OCI-LY1 (cell line): ENCODE data around the gene AK5.

Experiments
- H2AFZ ChIP-seq: fragments of 200-600 bp; sonication (generic), shearing (Covaris generic); 2 replicates; pipeline ENCODE4 v1.6.0; 2014; ENCODE audit warnings: antibody characterized with exemption, mild to moderate bottlenecking, low read length
- H3F3A ChIP-seq: fragments of 200-600 bp; sonication (generic), shearing (Covaris generic); 2 replicates; pipeline ENCODE4 v1.6.0; 2014; ENCODE audit warnings: mild to moderate bottlenecking, antibody characterized with exemption, low read length, moderate library complexity; ENCODE audit not compliant: insufficient read depth
- H3K27ac ChIP-seq: fragments of 200-600 bp; sonication (generic); 2 replicates; pipeline ENCODE4 v1.5.1; 2014; ENCODE audit warnings: low read length, mixed run types, mild to moderate bottlenecking, low read depth; ENCODE audit not compliant: poor library complexity, severe bottlenecking
- H3K27me3 ChIP-seq: fragments of 200-600 bp; sonication (generic); 2 replicates; pipeline ENCODE4 v1.6.0; 2014; ENCODE audit warnings: antibody characterized with exemption, mild to moderate bottlenecking, low read length, moderate library complexity; ENCODE audit not compliant: insufficient read depth
- H3K36me3 ChIP-seq: fragments of 200-600 bp; sonication (generic); 2 replicates; pipeline ENCODE4 v1.6.1; 2014; ENCODE audit warnings: mild to moderate bottlenecking, antibody characterized with exemption, low read length, moderate library complexity, mixed read lengths; ENCODE audit not compliant: insufficient read depth
- H3K4me1 ChIP-seq: fragments of 200-600 bp; sonication (generic); 2 replicates; pipeline ENCODE4 v1.5.1; 2014; ENCODE audit warnings: mild to moderate bottlenecking, low read length, moderate library complexity; ENCODE audit not compliant: insufficient read depth, severe bottlenecking
- H3K4me2 ChIP-seq: fragments of 200-600 bp; sonication (generic), shearing (Covaris generic); 2 replicates; pipeline ENCODE4 v1.6.1; 2014; ENCODE audit warnings: low read length
- H3K4me3 ChIP-seq: fragments of 200-600 bp; sonication (generic); 2 replicates; pipeline ENCODE4 v1.5.1; 2014; ENCODE audit warnings: low read length, low read depth, mild to moderate bottlenecking, mixed read lengths; ENCODE audit not compliant: poor library complexity, severe bottlenecking
- H3K79me2 ChIP-seq: fragments of 200-600 bp; shearing (Covaris generic); 2 replicates; pipeline ENCODE4 v1.6.1; 2016; ENCODE audit warnings: mixed run types, low read length, mixed read lengths; ENCODE audit not compliant: insufficient read depth
- H3K9ac ChIP-seq: fragments of 200-600 bp; sonication (generic), shearing (Covaris generic); 2 replicates; pipeline ENCODE4 v1.6.1; 2014; ENCODE audit warnings: mild to moderate bottlenecking, low read length, mixed read lengths
- H3K9me2 ChIP-seq: fragments of 200-600 bp; sonication (generic), shearing (Covaris generic); 2 replicates; pipeline ENCODE4 v1.6.1; 2014; ENCODE audit warnings: low read depth, mild to moderate bottlenecking, low read length, mixed read lengths
- H3K9me3 ChIP-seq: fragments of 200-600 bp; shearing (Covaris generic); 2 replicates; pipeline ENCODE4 v1.6.1; 2014; ENCODE audit warnings: low read length, mixed read lengths
- H4K20me1 ChIP-seq: fragments of 200-600 bp; sonication (generic), shearing (Covaris generic); 2 replicates; pipeline ENCODE4 v1.6.0; 2016; ENCODE audit warnings: mild to moderate bottlenecking, low read length; ENCODE audit not compliant: insufficient read depth
- EZH2 ChIP-seq: fragments of 200-600 bp; sonication (generic), shearing (Covaris generic); IDR thresholded peaks from 2 replicates; pipeline ENCODE4 v1.8.0; 2017; ENCODE audit warnings: borderline replicate concordance, mixed run types, mild to moderate bottlenecking, antibody characterized with exemption, low read length, moderate library complexity, mixed read lengths
- TF ChIP-seq, protein P1 (sequence below): fragments of 200-600 bp; sonication (generic), shearing (Covaris generic); IDR thresholded peaks from 2 replicates; pipeline ENCODE4 v1.5.1; 2017; ENCODE audit warnings: mild to moderate bottlenecking, antibody characterized with exemption, low read length, moderate library complexity, mixed read lengths

The AK5 gene

DNA sequence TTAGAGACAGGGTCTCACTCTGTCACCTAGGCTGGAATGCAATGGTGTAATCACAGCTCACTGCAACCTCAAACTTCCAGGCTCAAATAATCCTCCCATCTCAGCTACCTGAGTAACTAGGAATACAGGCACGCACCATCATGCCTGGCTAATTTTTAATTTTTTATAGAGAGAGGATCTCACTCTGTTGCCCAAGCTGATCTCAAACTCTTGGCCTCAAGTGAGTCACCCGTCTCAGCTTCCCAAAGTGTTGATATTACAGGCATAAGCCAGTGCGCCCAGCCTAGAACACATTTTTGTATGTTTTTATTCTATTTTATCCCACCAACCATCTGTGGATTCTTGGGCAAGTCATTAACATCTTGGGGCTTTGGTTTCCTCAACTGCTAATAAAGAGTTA lies 100.5 kb downstream of the AK5 start:
- Histone ChIP-seq H3K4me1 (no peaks in the 10 kb centered on the region), H3K27me3 (no peaks in the 10 kb centered on the region), H4K20me1 (no peaks in the 10 kb centered on the region), H3K79me2 (no peaks in the 10 kb centered on the region), H3K27ac (no peak overlapping the region), H3K4me3 (no peak overlapping the region), H3K9me2 (no peaks in the 10 kb centered on the region), H3K36me3 (no peaks in the 10 kb centered on the region), H3K9ac (no peak overlapping the region), H3F3A (no peaks in the 10 kb centered on the region), H3K4me2 (no peak overlapping the region), H2AFZ (no peak overlapping the region), H3K9me3 (no peaks in the 10 kb centered on the region)
- TF ChIP-seq, protein P1, sequence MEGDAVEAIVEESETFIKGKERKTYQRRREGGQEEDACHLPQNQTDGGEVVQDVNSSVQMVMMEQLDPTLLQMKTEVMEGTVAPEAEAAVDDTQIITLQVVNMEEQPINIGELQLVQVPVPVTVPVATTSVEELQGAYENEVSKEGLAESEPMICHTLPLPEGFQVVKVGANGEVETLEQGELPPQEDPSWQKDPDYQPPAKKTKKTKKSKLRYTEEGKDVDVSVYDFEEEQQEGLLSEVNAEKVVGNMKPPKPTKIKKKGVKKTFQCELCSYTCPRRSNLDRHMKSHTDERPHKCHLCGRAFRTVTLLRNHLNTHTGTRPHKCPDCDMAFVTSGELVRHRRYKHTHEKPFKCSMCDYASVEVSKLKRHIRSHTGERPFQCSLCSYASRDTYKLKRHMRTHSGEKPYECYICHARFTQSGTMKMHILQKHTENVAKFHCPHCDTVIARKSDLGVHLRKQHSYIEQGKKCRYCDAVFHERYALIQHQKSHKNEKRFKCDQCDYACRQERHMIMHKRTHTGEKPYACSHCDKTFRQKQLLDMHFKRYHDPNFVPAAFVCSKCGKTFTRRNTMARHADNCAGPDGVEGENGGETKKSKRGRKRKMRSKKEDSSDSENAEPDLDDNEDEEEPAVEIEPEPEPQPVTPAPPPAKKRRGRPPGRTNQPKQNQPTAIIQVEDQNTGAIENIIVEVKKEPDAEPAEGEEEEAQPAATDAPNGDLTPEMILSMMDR: no peak
- TF ChIP-seq EZH2: no peak

GRCh38 chr1:77383236-77383635 lies 101.4 kb downstream of the AK5 start:
- H2AFZ ChIP-seq: no peak overlapping the region
- no peak overlapping the region for H3K4me3 ChIP-seq
- H3K9me3 ChIP-seq: no peaks in the 10 kb centered on the region
- no peaks in the 10 kb centered on the region for H3F3A ChIP-seq
- H3K79me2 ChIP-seq: no peaks in the 10 kb centered on the region
- H3K4me2 ChIP-seq: no peak overlapping the region
- no peaks in the 10 kb centered on the region for H4K20me1 ChIP-seq
- no peaks in the 10 kb centered on the region for H3K9me2 ChIP-seq
- H3K4me1 ChIP-seq: no peaks in the 10 kb centered on the region
- no peak overlapping the region for H3K27ac ChIP-seq
- no peak overlapping the region for H3K9ac ChIP-seq
- H3K36me3 ChIP-seq: no peaks in the 10 kb centered on the region
- no peaks in the 10 kb centered on the region for H3K27me3 ChIP-seq
- TF ChIP-seq, protein P1: no peak
- no peak for TF ChIP-seq EZH2

DNA sequence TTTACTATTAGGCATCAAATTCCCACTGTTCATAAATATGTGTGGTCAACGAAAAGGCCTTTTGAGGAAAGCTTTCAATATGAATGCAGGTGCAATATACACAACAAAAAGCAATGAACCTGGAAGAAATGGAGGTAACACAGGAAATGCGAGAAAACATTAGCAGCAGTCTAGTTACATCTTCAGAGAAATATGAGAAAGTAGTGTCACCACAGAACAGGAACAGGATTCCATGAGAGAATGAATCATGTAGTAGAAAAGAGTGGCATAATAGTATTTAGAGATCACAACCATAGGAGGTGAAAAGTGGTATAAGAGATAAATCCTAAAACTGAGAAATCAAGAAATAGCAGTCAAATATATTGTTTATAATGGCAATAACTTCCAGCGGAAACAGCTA lies 103.7 kb downstream of the AK5 start:
- Histone ChIP-seq H3K27ac (no peak overlapping the region), H3K36me3 (no peaks in the 10 kb centered on the region)
- no peak for TF ChIP-seq EZH2
- TF ChIP-seq, protein P1: no peak

More for the DNA sequence above, 103.7 kb downstream of the AK5 start:
- Histone ChIP-seq H3K4me3 (no peak overlapping the region), H3F3A (no peaks in the 10 kb centered on the region), H2AFZ (no peak overlapping the region), H3K9me2 (no peaks in the 10 kb centered on the region), H3K4me1 (no peaks in the 10 kb centered on the region), H3K9ac (no peak overlapping the region), H3K79me2 (no peaks in the 10 kb centered on the region), H3K27me3 (no peaks in the 10 kb centered on the region), H3K9me3 (no peaks in the 10 kb centered on the region), H4K20me1 (no peaks in the 10 kb centered on the region), H3K4me2 (no peak overlapping the region)
